ENCODE data around the gene EFCAB10.
"Not testable (repeated sequence)": the region's sequence is repeated elsewhere in the genome, so short reads cannot be mapped to it uniquely, and the experiment has no call there.

The EFCAB10 gene

GRCh38 chr7:105531792-105532671 is 49.3 kb downstream of the EFCAB10 start, which contains the start of gene RINT1:
RINT1 (plus strand) TSS chr7:105532201; CDS start chr7:105532316, 115 bp downstream.
- peak; percentile 73 to 83 for DNase-seq (ENCODE audit: low read depth in 2 of 2)

GRCh38 chr7:105530546-105530945 is 50.7 kb downstream of the EFCAB10 start:
- no peak for DNase-seq (ENCODE audit: low read depth in 2 of 2)

DNA sequence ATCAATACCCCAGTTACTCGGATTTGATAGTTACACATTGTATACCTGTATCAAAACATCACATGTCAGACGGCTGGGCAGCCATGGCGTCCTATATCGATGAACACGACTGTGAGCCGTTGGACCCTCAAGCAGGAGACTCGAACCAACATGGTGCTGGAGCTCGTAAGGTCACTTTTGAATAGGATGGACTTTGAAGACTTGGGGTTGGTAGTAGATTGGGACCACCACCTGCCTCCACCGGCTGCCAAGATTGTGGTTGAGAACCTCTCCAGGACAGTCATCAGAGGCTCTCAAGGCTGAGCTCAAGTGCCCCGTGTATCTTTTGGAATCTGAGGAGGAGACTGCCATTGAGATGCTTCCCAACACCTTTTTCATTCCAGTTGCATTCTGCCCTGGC is 51.2 kb downstream of the EFCAB10 start:
- DNase-seq (ENCODE audit: low read depth in 2 of 2) = no peak

- DNase-seq (ENCODE audit: low read depth in 2 of 2) = not testable (repeated sequence)
Observed at GRCh38 chr7:105527737-105528136, 53.6 kb downstream of the EFCAB10 start.

DNA sequence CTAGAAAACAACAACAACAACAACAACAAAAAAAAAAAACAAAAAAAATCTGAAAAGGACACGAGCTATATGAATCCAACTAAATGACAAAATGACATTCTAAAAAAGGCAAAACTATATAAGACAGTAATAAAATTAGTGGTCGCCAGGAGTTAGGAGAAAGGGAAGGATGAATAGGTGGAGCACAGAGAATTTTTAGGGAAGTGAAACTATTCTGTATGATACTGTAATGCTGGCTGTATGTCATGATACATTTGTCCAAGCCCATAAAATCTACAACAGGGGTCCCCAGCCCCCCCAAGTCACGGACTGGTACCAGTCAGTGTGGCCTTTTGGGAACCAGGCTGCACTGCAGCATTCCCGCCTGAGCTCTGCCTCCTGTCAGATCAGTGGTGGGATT is 56.5 kb downstream of the EFCAB10 start:
- no peak for DNase-seq (ENCODE audit: low read depth in 2 of 2)

- not testable (repeated sequence) for DNase-seq (ENCODE audit: low read depth in 2 of 2)
Observed at GRCh38 chr7:105524423-105524822, 56.9 kb downstream of the EFCAB10 start.

DNA sequence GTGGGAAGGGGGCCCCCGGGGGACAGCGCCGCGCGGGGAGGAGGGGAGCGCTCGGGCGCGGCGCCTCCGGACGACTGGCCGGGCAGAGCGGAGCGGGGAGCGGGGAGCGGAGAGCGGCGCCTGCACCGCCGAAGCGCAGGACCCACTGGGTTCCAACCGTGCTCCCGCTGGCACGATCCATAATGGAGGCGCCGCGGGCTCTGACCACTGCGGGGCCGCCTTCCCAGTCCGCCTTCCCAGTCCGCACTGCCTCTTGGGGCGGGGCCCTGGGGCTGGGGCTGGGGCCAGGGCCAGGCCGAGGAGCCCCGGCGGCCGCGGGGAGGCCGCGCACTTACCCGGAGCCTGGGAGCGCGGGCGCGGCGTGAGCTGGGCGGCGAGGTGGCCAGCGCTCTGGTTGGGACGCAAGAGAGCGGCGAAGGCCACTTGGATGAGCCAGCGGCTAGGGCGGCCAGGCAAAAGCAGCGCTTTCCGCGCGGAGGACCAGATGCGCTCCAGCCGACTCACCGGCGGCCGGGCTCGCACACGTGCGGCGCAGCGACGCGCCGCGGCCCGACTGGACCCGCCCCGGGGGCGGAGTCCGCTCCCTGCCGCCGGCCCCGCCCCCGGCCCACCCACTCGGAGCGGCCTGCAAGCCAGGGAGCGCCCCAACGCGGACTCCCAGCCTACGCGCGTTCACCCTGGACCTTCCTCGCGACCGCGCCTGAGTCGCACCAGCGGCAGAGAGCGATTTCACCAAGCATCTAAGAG is 59.4 kb downstream of the EFCAB10 start, which contains the start of gene PUS7:
Gene PUS7 (minus strand): TSS at position 555 of the 747 bp plus-strand sequence. CDS start 13,759 bp downstream, outside the sequence.
- peak; percentile 56 to 68 for DNase-seq (ENCODE audit: low read depth in 2 of 2)

DNA sequence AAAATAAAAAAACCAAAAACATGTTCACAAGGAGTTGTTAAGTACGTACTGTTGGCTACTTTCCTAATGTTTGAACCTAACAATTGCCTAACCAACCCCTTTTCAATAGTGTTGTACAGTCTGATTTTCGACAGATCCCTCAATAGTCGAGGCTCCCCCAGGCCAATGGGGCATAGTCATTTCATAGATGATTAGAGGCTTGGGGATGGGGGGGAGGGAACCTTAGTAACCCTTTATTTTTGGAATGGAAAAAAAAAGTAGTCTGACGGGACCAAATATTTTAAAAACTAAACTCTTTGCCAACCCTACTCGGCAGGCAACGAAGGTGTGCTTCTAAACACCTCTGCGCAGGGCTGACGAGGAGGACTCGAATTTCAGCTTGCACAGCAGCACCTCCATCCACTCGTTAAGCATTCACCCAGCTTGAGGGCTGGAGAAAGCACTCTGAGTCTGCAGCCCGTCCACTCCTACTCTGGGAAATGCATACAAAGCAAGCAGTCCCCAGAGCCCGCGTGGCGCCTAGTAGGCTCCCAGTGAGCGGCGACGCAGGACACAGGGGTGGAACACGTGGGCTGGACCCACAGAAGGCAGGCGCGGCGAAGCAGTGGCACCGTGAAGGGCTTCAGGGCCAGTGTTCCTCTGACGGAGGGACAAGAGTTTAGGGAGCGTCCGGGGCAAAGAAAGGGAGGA is 60.1 kb downstream of the EFCAB10 start:
- no peak for DNase-seq (ENCODE audit: low read depth in 2 of 2)

GRCh38 chr7:105520620-105521019 is 60.7 kb downstream of the EFCAB10 start:
- DNase-seq (ENCODE audit: low read depth in 2 of 2) = not testable (repeated sequence)

- DNase-seq (ENCODE audit: low read depth in 2 of 2) = no peak
Observed at GRCh38 chr7:105519353-105519752, 61.9 kb downstream of the EFCAB10 start.

DNA sequence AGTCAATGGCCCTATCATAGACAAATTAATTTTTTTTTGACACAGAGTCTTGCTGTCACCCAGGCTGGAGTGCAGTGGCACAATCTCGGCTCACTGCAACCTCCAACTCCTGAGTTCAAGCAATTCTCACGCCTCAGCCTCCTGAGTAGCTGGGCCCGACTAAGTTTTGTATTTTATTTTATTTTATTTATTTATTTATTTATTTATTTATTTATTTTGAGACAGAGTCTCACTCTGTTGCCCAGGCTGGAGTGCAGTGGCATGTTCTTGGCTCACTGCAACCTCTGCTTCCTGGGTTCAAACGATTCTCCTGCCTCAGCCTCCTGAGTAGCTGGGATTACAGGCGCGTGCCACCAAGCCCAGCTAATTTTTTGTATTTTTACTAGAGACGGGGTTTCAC is 65.7 kb downstream of the EFCAB10 start:
- DNase-seq (ENCODE audit: low read depth in 2 of 2) = not testable (repeated sequence)
